ENCODE measurements around the gene ACP5.

Gene ACP5

GRCh38 chr19:11547929-11548700, 29.3 kb downstream of the ACP5 start:
- H3K27me3 ChIP-seq (ENCODE audit: insufficient read depth, poor library complexity, severe bottlenecking): no peaks in the 10 kb centered on the region

GRCh38 chr19:11541238-11541637, 36.2 kb downstream of the ACP5 start:
- ATAC-seq (ENCODE audit: low read depth) (no peak), DNase-seq (ENCODE audit: low spot score) (no peak)
- no peaks in the 10 kb centered on the region for H3K4me1 ChIP-seq (ENCODE audit: insufficient read depth, poor library complexity, severe bottlenecking)

More at GRCh38 chr19:11547929-11548700, 29.3 kb downstream of the ACP5 start:
- Histone ChIP-seq H3K36me3 (ENCODE audit: low read depth) (peaks cover 3% of the 10 kb centered on the region; the same call in 1 of the 2 replicates), H3K4me1 (ENCODE audit: insufficient read depth, poor library complexity, severe bottlenecking) (no peaks in the 10 kb centered on the region), H3K27ac (ENCODE audit: poor library complexity, severe bottlenecking) (no peak overlapping the region), H3K4me3 (ENCODE audit: severe bottlenecking) (no peak overlapping the region), H3K9me3 (ENCODE audit: severe bottlenecking) (no peaks in the 10 kb centered on the region)
- ATAC-seq (ENCODE audit: low read depth) (no peak), DNase-seq (ENCODE audit: low spot score) (no peak)
- no peak for TF ChIP-seq CTCF (IDR thresholded peaks at IDR 0.05; ENCODE audit: poor library complexity, severe bottlenecking)

GRCh38 chr19:11540645-11541044, 36.8 kb downstream of the ACP5 start:
- TF ChIP-seq CTCF (IDR thresholded peaks at IDR 0.05; ENCODE audit: poor library complexity, severe bottlenecking): no peak
- H3K27ac ChIP-seq (ENCODE audit: poor library complexity, severe bottlenecking): no peak overlapping the region
- no peaks in the 10 kb centered on the region for H3K9me3 ChIP-seq (ENCODE audit: severe bottlenecking)
- H3K4me1 ChIP-seq (ENCODE audit: insufficient read depth, poor library complexity, severe bottlenecking): no peaks in the 10 kb centered on the region
- DNase-seq (ENCODE audit: low spot score) (no peak), ATAC-seq (ENCODE audit: low read depth) (no peak)
- H3K4me3 ChIP-seq (ENCODE audit: severe bottlenecking): no peak overlapping the region
- H3K27me3 ChIP-seq (ENCODE audit: insufficient read depth, poor library complexity, severe bottlenecking): no peaks in the 10 kb centered on the region
- H3K36me3 ChIP-seq (ENCODE audit: low read depth): no peaks in the 10 kb centered on the region

More at GRCh38 chr19:11541238-11541637, 36.2 kb downstream of the ACP5 start:
- no peak overlapping the region for H3K4me3 ChIP-seq (ENCODE audit: severe bottlenecking)
- H3K27ac ChIP-seq (ENCODE audit: poor library complexity, severe bottlenecking): no peak overlapping the region
- no peaks in the 10 kb centered on the region for H3K9me3 ChIP-seq (ENCODE audit: severe bottlenecking)
- no peaks in the 10 kb centered on the region for H3K36me3 ChIP-seq (ENCODE audit: low read depth)
- TF ChIP-seq CTCF (IDR thresholded peaks at IDR 0.05; ENCODE audit: poor library complexity, severe bottlenecking): no peak
- no peaks in the 10 kb centered on the region for H3K27me3 ChIP-seq (ENCODE audit: insufficient read depth, poor library complexity, severe bottlenecking)

- Histone ChIP-seq H3K36me3 (ENCODE audit: low read depth) (no peaks in the 10 kb centered on the region), H3K4me3 (ENCODE audit: severe bottlenecking) (no peak overlapping the region), H3K27me3 (ENCODE audit: insufficient read depth, poor library complexity, severe bottlenecking) (no peaks in the 10 kb centered on the region), H3K4me1 (ENCODE audit: insufficient read depth, poor library complexity, severe bottlenecking) (no peaks in the 10 kb centered on the region), H3K9me3 (ENCODE audit: severe bottlenecking) (no peaks in the 10 kb centered on the region), H3K27ac (ENCODE audit: poor library complexity, severe bottlenecking) (no peak overlapping the region)
- TF ChIP-seq CTCF (IDR thresholded peaks at IDR 0.05; ENCODE audit: poor library complexity, severe bottlenecking): no peak
- no peak; the same call in 2 of the 3 replicates for ATAC-seq (ENCODE audit: low read depth)
- DNase-seq (ENCODE audit: low spot score): no peak
These were observed 37.7 kb downstream of the ACP5 start for GRCh38 chr19:11539495-11540365.

Measured in RWPE2 (cell line).